Activated CD4-positive, alpha-beta T cell treated with anti-CD3 and anti-CD28 coated beads, Interleukin-2, amount 50 U/mL, for 1 hour (primary cell): Measurements from ENCODE around the gene CLCA1.

Experiments used
- DNase-seq: peaks from one replicate; pipeline ENCODE4 v3.0.0-alpha.2; 2020

Gene CLCA1

GRCh38 chr1:86468501-86468977, at the start of gene CLCA1:
Gene CLCA1 (plus strand): TSS chr1:86468927. CDS start chr1:86468972, 45 bp downstream.
- no peak for DNase-seq

GRCh38 chr1:86419277-86419903, 49.3 kb upstream of the CLCA1 start:
- peak; percentile 21 for DNase-seq

GRCh38 chr1:86421601-86422280, 47.0 kb upstream of the CLCA1 start:
- no peak for DNase-seq

GRCh38 chr1:86423473-86423872, 45.3 kb upstream of the CLCA1 start:
- no peak for DNase-seq

- DNase-seq: no peak
Measured at GRCh38 chr1:86423873-86424272, 44.9 kb upstream of the CLCA1 start, which contains the start of gene CLCA2. Gene CLCA2 (plus strand): TSS chr1:86424171. CDS start chr1:86424248, 77 bp downstream.

- no peak for DNase-seq
Measured at GRCh38 chr1:86429122-86429725, 39.5 kb upstream of the CLCA1 start.

GRCh38 chr1:86429835-86430234, 38.9 kb upstream of the CLCA1 start:
- DNase-seq: no peak

GRCh38 chr1:86430376-86430775, 38.4 kb upstream of the CLCA1 start:
- no peak for DNase-seq

- DNase-seq: no peak
Measured at GRCh38 chr1:86434059-86434458, 34.7 kb upstream of the CLCA1 start.

GRCh38 chr1:86435327-86435726, 33.4 kb upstream of the CLCA1 start:
- no peak for DNase-seq

GRCh38 chr1:86436041-86436440, 32.7 kb upstream of the CLCA1 start:
- DNase-seq: no peak

- DNase-seq: peak; percentile 16
Measured at GRCh38 chr1:86441581-86441980, 27.1 kb upstream of the CLCA1 start.

GRCh38 chr1:86441997-86442396, 26.7 kb upstream of the CLCA1 start:
- no peak for DNase-seq

- DNase-seq: no peak
Measured at GRCh38 chr1:86445919-86446318, 22.8 kb upstream of the CLCA1 start.

GRCh38 chr1:86447198-86447790, 21.4 kb upstream of the CLCA1 start:
- DNase-seq: no peak

- DNase-seq: no peak
Measured at GRCh38 chr1:86448670-86449069, 20.1 kb upstream of the CLCA1 start.

GRCh38 chr1:86449103-86449502, 19.6 kb upstream of the CLCA1 start:
- DNase-seq: no peak

GRCh38 chr1:86450847-86451246, 17.9 kb upstream of the CLCA1 start:
- DNase-seq: no peak

GRCh38 chr1:86453664-86454063, 15.1 kb upstream of the CLCA1 start:
- no peak for DNase-seq

GRCh38 chr1:86455073-86455472, 13.7 kb upstream of the CLCA1 start:
- DNase-seq: no peak

GRCh38 chr1:86460998-86461397, 7.7 kb upstream of the CLCA1 start:
- DNase-seq: no peak

- no peak for DNase-seq
Measured at GRCh38 chr1:86461482-86461881, 7.2 kb upstream of the CLCA1 start.

- DNase-seq: no peak
Measured at GRCh38 chr1:86464819-86465218, 3.9 kb upstream of the CLCA1 start.
